Measurements from ENCODE around the gene CD276. TPM values are rescaled to one million over a fixed set of nuclear protein-coding genes. Genes with fewer than 3 reads are reported as not detected.

CD276 gene
- total and polyA plus RNA-seq, 2 experiments from 2014 or later, result 106 to 222 TPM

- Histone ChIP-seq H3K4me1 (ENCODE audit: insufficient read depth) (no peaks in the 10 kb centered on the region), H4K20me1 (ENCODE audit: insufficient read depth, poor library complexity, severe bottlenecking) (no peaks in the 10 kb centered on the region), H3K4me3 (no peak overlapping the region), H3K9me2 (replicated peaks; ENCODE audit: insufficient read depth) (no peaks in the 10 kb centered on the region), H3K79me2 (no peaks in the 10 kb centered on the region), H3K9me3 (ENCODE audit: low read depth) (no peaks in the 10 kb centered on the region), H2AFZ (no peak overlapping the region), H3K27ac (no peak overlapping the region), H3K36me3 (replicated peaks; ENCODE audit: insufficient read depth, low read depth) (no peaks in the 10 kb centered on the region), H3K27me3 (no peaks in the 10 kb centered on the region), H3K4me2 (no peak overlapping the region)
- no peak for TF ChIP-seq CTCF (IDR thresholded peaks at IDR 0.05; ENCODE audit: poor library complexity)
- 86% methylated on average over 5 of the region's 5 CpGs for WGBS (ENCODE audit: low lambda C conversion rate, missing lambda C conversion rate)
- no peak for DNase-seq (ENCODE audit: low spot score)
Observed at GRCh38 chr15:73714695-73715301, 30.6 kb downstream of the CD276 start.

GRCh38 chr15:73715417-73715816 lies 31.2 kb downstream of the CD276 start:
- H3K9me3 ChIP-seq (ENCODE audit: low read depth), result no peaks in the 10 kb centered on the region
- DNase-seq (ENCODE audit: low spot score), result no peak
- H3K9me2 ChIP-seq (replicated peaks; ENCODE audit: insufficient read depth), result no peaks in the 10 kb centered on the region
- TF ChIP-seq EZH2 (IDR thresholded peaks at IDR 0.05; ENCODE audit: borderline replicate concordance) (no peak), CTCF (IDR thresholded peaks at IDR 0.05; ENCODE audit: poor library complexity) (no peak), EZH2phosphoT487 (IDR thresholded peaks at IDR 0.05; ENCODE audit: low read depth, severe bottlenecking, unreplicated experiment) (no peak)
- no peak overlapping the region for H3K27ac ChIP-seq
- H3K4me2 ChIP-seq, result no peak overlapping the region
- H3K79me2 ChIP-seq, result no peaks in the 10 kb centered on the region
- no peaks in the 10 kb centered on the region for H4K20me1 ChIP-seq (ENCODE audit: insufficient read depth, poor library complexity, severe bottlenecking)
- H3K4me3 ChIP-seq, result no peak overlapping the region
- H3K36me3 ChIP-seq (replicated peaks; ENCODE audit: insufficient read depth, low read depth), result no peaks in the 10 kb centered on the region
- no peaks in the 10 kb centered on the region for H3K4me1 ChIP-seq (ENCODE audit: insufficient read depth)
- H2AFZ ChIP-seq, result no peak overlapping the region
- H3K27me3 ChIP-seq, result no peaks in the 10 kb centered on the region
- WGBS (ENCODE audit: low lambda C conversion rate, missing lambda C conversion rate), result 95% methylated on average over 3 of the region's 3 CpGs

GRCh38 chr15:73716417-73716816 lies 32.2 kb downstream of the CD276 start:
- Histone ChIP-seq H3K27ac (no peak overlapping the region), H3K36me3 (replicated peaks; ENCODE audit: insufficient read depth, low read depth) (no peaks in the 10 kb centered on the region), H3K27me3 (no peaks in the 10 kb centered on the region), H3K9me2 (replicated peaks; ENCODE audit: insufficient read depth) (no peaks in the 10 kb centered on the region), H3K4me2 (no peak overlapping the region), H2AFZ (no peak overlapping the region), H4K20me1 (ENCODE audit: insufficient read depth, poor library complexity, severe bottlenecking) (no peaks in the 10 kb centered on the region), H3K79me2 (no peaks in the 10 kb centered on the region), H3K4me1 (ENCODE audit: insufficient read depth) (no peaks in the 10 kb centered on the region), H3K4me3 (no peak overlapping the region), H3K9me3 (ENCODE audit: low read depth) (no peaks in the 10 kb centered on the region)
- no peak for TF ChIP-seq EZH2phosphoT487 (IDR thresholded peaks at IDR 0.05; ENCODE audit: low read depth, severe bottlenecking, unreplicated experiment)
- no peak for TF ChIP-seq EZH2 (IDR thresholded peaks at IDR 0.05; ENCODE audit: borderline replicate concordance)
- no peak for TF ChIP-seq CTCF (IDR thresholded peaks at IDR 0.05; ENCODE audit: poor library complexity)
- no peak for DNase-seq (ENCODE audit: low spot score)
- 87% methylated on average over 6 of the region's 6 CpGs for WGBS (ENCODE audit: low lambda C conversion rate, missing lambda C conversion rate)

- Histone ChIP-seq H3K9me2 (replicated peaks; ENCODE audit: insufficient read depth) (no peaks in the 10 kb centered on the region), H3K27me3 (no peaks in the 10 kb centered on the region), H3K79me2 (no peaks in the 10 kb centered on the region), H3K4me3 (no peak overlapping the region), H3K9me3 (ENCODE audit: low read depth) (no peaks in the 10 kb centered on the region), H4K20me1 (ENCODE audit: insufficient read depth, poor library complexity, severe bottlenecking) (no peaks in the 10 kb centered on the region), H3K27ac (no peak overlapping the region), H3K36me3 (replicated peaks; ENCODE audit: insufficient read depth, low read depth) (no peaks in the 10 kb centered on the region), H3K4me1 (ENCODE audit: insufficient read depth) (no peaks in the 10 kb centered on the region), H2AFZ (no peak overlapping the region), H3K4me2 (no peak overlapping the region)
- no peak for DNase-seq (ENCODE audit: low spot score)
- 87% methylated on average over 3 of the region's 3 CpGs for WGBS (ENCODE audit: low lambda C conversion rate, missing lambda C conversion rate)
- TF ChIP-seq CTCF (IDR thresholded peaks at IDR 0.05; ENCODE audit: poor library complexity) (no peak), EZH2 (IDR thresholded peaks at IDR 0.05; ENCODE audit: borderline replicate concordance) (no peak), EZH2phosphoT487 (IDR thresholded peaks at IDR 0.05; ENCODE audit: low read depth, severe bottlenecking, unreplicated experiment) (no peak)
Observed at GRCh38 chr15:73717206-73717605, 33.0 kb downstream of the CD276 start.
